HepG2 (cell line): ENCODE data around the gene YPEL4. TPM values are rescaled to one million over a fixed set of nuclear protein-coding genes. Genes with fewer than 3 reads are reported as not detected.
A peak's percentile ranks its signal among the peaks of the same experiment; 100 is the strongest.

Source experiments
- BCL3 ChIP-seq: sonication (generic); formaldehyde crosslinking; IDR thresholded peaks from 2 replicates; pipeline ENCODE4 v1.5.1; 2020; ENCODE audit warnings: mild to moderate bottlenecking, missing genetic modification reagents, moderate library complexity
- BCLAF1 ChIP-seq: fragments of 450-650 bp; IDR thresholded peaks from 2 replicates; pipeline ENCODE4 v1.6.1; 2017; ENCODE audit warnings: mild to moderate bottlenecking
- ETV5 ChIP-seq: IDR thresholded peaks from 2 replicates; pipeline ENCODE4 v1.6.1; 2018; ENCODE audit warnings: missing biosample characterization, missing genetic modification reagents, inconsistent platforms, borderline replicate concordance
- FOSL1 ChIP-seq: sonication (generic); formaldehyde crosslinking; IDR thresholded peaks from 2 replicates; pipeline ENCODE4 v1.9.0; 2021; ENCODE audit warnings: missing genetic modification reagents, borderline replicate concordance
- GATA4 ChIP-seq: sonication (generic); IDR thresholded peaks from 2 replicates; pipeline ENCODE4 v1.6.1; 2016; ENCODE audit warnings: antibody characterized with exemption, low read depth, borderline replicate concordance
- HES4 ChIP-seq: sonication (generic); formaldehyde crosslinking; IDR thresholded peaks from 2 replicates; pipeline ENCODE4 v1.9.0; 2021; ENCODE audit warnings: mild to moderate bottlenecking, missing genetic modification reagents, borderline replicate concordance
- HIVEP1 ChIP-seq: sonication (generic); formaldehyde crosslinking; IDR thresholded peaks from 2 replicates; pipeline ENCODE4 v1.4.0; 2020; ENCODE audit warnings: mild to moderate bottlenecking, missing genetic modification reagents
- JUND ChIP-seq: sonication (generic); formaldehyde crosslinking; IDR thresholded peaks from 2 replicates; pipeline ENCODE4 v1.8.0; 2022; ENCODE audit warnings: mild to moderate bottlenecking, missing genetic modification reagents
- NFRKB ChIP-seq: fragments of 450-650 bp; IDR thresholded peaks from 2 replicates; pipeline ENCODE4 v1.6.1; 2017
- NONO ChIP-seq, 2 experiments: fragments of 450-650 bp in 1 of 2; sonication (generic) in 1 of 2; formaldehyde crosslinking in 1 of 2; IDR thresholded peaks in 1 of 2; conservative IDR thresholded peaks in 1 of 2; 2 replicates each; pipeline versions ENCODE4 v1.6.1 to v1.8.0; 2017 to 2022; ENCODE audit warnings: mild to moderate bottlenecking in 1 of 2, missing genetic modification reagents in 1 of 2, moderate library complexity in 1 of 2
- SOX5 ChIP-seq: IDR thresholded peaks from 2 replicates; pipeline ENCODE4 v1.6.1; 2016; ENCODE audit warnings: borderline replicate concordance
- SSRP1 ChIP-seq: IDR thresholded peaks from 2 replicates; pipeline ENCODE4 v1.6.1; 2016; ENCODE audit warnings: control low read depth
- TARDBP ChIP-seq: sonication (generic); formaldehyde crosslinking; IDR thresholded peaks from 2 replicates; pipeline ENCODE4 v1.8.0; 2022; ENCODE audit warnings: mild to moderate bottlenecking, missing genetic modification reagents
- TBX3 ChIP-seq: fragments of 450-650 bp; IDR thresholded peaks from 2 replicates; pipeline ENCODE4 v1.6.1; 2017; ENCODE audit warnings: antibody characterized with exemption, mild to moderate bottlenecking, inconsistent platforms, borderline replicate concordance
- TERF1 ChIP-seq: sonication (generic); formaldehyde crosslinking; IDR thresholded peaks from 2 replicates; pipeline ENCODE4 v1.8.0; 2022; ENCODE audit warnings: mild to moderate bottlenecking, missing genetic modification reagents, moderate library complexity
- ZKSCAN1 ChIP-seq: fragments of 150-350 bp; IDR thresholded peaks from 2 replicates; pipeline ENCODE4 v1.6.1; 2014; ENCODE audit warnings: low read length
- ZNF230 ChIP-seq: sonication (generic); formaldehyde crosslinking; IDR thresholded peaks from 2 replicates; pipeline ENCODE4 v1.4.0; 2020; ENCODE audit warnings: mild to moderate bottlenecking, missing genetic modification reagents
- ZNF263 ChIP-seq: sonication (generic); formaldehyde crosslinking; IDR thresholded peaks from 2 replicates; pipeline ENCODE4 v1.4.0; 2020; ENCODE audit warnings: missing genetic modification reagents
- ZNF281 ChIP-seq: sonication (generic); formaldehyde crosslinking; IDR thresholded peaks from 2 replicates; pipeline ENCODE4 v1.4.0; 2020; ENCODE audit warnings: missing genetic modification reagents, borderline replicate concordance
- ZNF44 ChIP-seq: sonication (generic); formaldehyde crosslinking; IDR thresholded peaks from 2 replicates; pipeline ENCODE4 v1.5.1; 2020; ENCODE audit warnings: mild to moderate bottlenecking, missing genetic modification reagents
- polyA plus RNA-seq, 8 experiments: library from polyadenylated mRNA; depleted of rRNA in 3 of 8; stranded (reverse) in 7 of 8; unstranded in 1 of 8; fragments of >200 nt; fragmentation: Illumina TruSeq in 4 of 8; extraction: Trizol in 4 of 8; gene quantifications; 2 replicates each; pipeline versions ENCODE4 v1.2.1 to v1.2.3, GENCODE V29; 2011 to 2016; ENCODE audit warnings: low read depth in 4 of 8, missing spikeins in 1 of 8, mixed read lengths in 1 of 8; ENCODE audit not compliant: insufficient read depth in 1 of 8
- total RNA-seq, 5 experiments: library from RNA; depleted of rRNA; stranded (reverse); fragments of >200 nt; fragmentation: Illumina TruSeq; extraction: Trizol; gene quantifications; 2 replicates each; pipeline ENCODE4 v1.2.3, GENCODE V29; 2016; ENCODE audit warnings: low read depth in 1 of 5

The YPEL4 gene
- total and polyA plus RNA-seq, 2 of the 13 experiments (the other 11 are each of a cell fraction or from before 2014, with no cell fraction given) = 0.04 TPM; not detected in 1

- TF ChIP-seq NONO (IDR thresholded peaks at IDR 0.05) = no peak
- TF ChIP-seq NONO (CRISPR knock-in tag; conservative IDR thresholded peaks at IDR 0.05) = peak; percentile 91
- TF ChIP-seq JUND = no peak; the same call in 1 of the 2 replicates
- TF ChIP-seq ZNF44 (CRISPR knock-in tag) = peak; percentile 44; the same call in 1 of the 2 replicates
- no peak for TF ChIP-seq SSRP1 (CRISPR knock-in tag)
- TF ChIP-seq ZNF263 (CRISPR knock-in tag) = peak; percentile 51; the same call in 1 of the 2 replicates
- no peak for TF ChIP-seq ZKSCAN1
- TF ChIP-seq TBX3 = no peak
- TF ChIP-seq GATA4 = no peak
- no peak for TF ChIP-seq BCLAF1
- TF ChIP-seq ZNF230 (CRISPR knock-in tag) = peak; percentile 85; the same call in 1 of the 2 replicates
- TF ChIP-seq HES4 (CRISPR knock-in tag) = no peak; the same call in 1 of the 2 replicates
- TF ChIP-seq FOSL1 (CRISPR knock-in tag) = no peak
- no peak for TF ChIP-seq TERF1 (CRISPR knock-in tag)
- TF ChIP-seq NFRKB = no peak
- peak; percentile 91 for TF ChIP-seq SOX5 (CRISPR knock-in tag)
- 0 out of 2 replicates have a peak, but pooled peaks have one; percentile 62 for TF ChIP-seq HIVEP1 (CRISPR knock-in tag)
- TF ChIP-seq BCL3 (CRISPR knock-in tag) = 0 out of 2 replicates have a peak, but pooled peaks have one; percentile 33
- TF ChIP-seq TARDBP = peak; percentile 87
- no peak for TF ChIP-seq ZNF281 (CRISPR knock-in tag)
- peak; percentile 60; the same call in 1 of the 2 replicates for TF ChIP-seq ETV5
These were observed 7.7 kb upstream of the YPEL4 start, which contains the start of gene CLP1 (continued) for GRCh38 chr11:57657194-57658022.
